DND-41 (cell line): ENCODE measurements around the gene SYT10.
"Not testable (repeated sequence)": the region's sequence is repeated elsewhere in the genome, so short reads cannot be mapped to it uniquely, and the experiment has no call there.

Experiments
- ATAC-seq: fragments of 200-7000 bp; cut with Tn5 transposase; 3 replicates; pipeline ENCODE4 v1.9.1; 2021; ENCODE audit warnings: low read depth; ENCODE audit not compliant: insufficient read depth
- DNase-seq: peaks from one replicate; pipeline ENCODE4 v3.0.0-alpha.2; 2020
- H2AFZ ChIP-seq: 2 replicates; pipeline ENCODE4 v1.6.0; 2012; ENCODE audit warnings: low read depth, low read length
- H3K27ac ChIP-seq: 2 replicates; pipeline ENCODE4 v1.5.1; 2012; ENCODE audit warnings: low read length, inconsistent platforms
- H3K27me3 ChIP-seq: fragments of 200-600 bp; sonication (generic); 2 replicates; pipeline ENCODE4 v1.6.0; 2012; ENCODE audit warnings: low read length, mild to moderate bottlenecking, inconsistent platforms; ENCODE audit not compliant: insufficient read depth, poor library complexity
- H3K36me3 ChIP-seq: 2 replicates; pipeline ENCODE4 v1.5.1; 2012; ENCODE audit warnings: low read length, inconsistent platforms; ENCODE audit not compliant: insufficient read depth
- H3K4me1 ChIP-seq: 2 replicates; pipeline ENCODE4 v1.5.1; 2012; ENCODE audit warnings: mild to moderate bottlenecking, low read length; ENCODE audit not compliant: insufficient read depth
- H3K4me2 ChIP-seq: 2 replicates; pipeline ENCODE4 v1.6.0; 2012; ENCODE audit warnings: mild to moderate bottlenecking, moderate library complexity, low read length, inconsistent platforms; ENCODE audit not compliant: insufficient read depth
- H3K4me3 ChIP-seq, 2 experiments: fragments of 200-600 bp in 1 of 2; shearing (Covaris generic) in 1 of 2; 2 replicates each; pipeline ENCODE4 v1.5.1; 2012 to 2016; ENCODE audit warnings: inconsistent platforms in 2 of 2, low read length in 2 of 2, mild to moderate bottlenecking in 2 of 2, low read depth in 1 of 2, moderate library complexity in 1 of 2
- H3K79me2 ChIP-seq: 2 replicates; pipeline ENCODE4 v1.6.0; 2012; ENCODE audit warnings: low read length, inconsistent platforms; ENCODE audit not compliant: insufficient read depth
- H3K9ac ChIP-seq: 2 replicates; pipeline ENCODE4 v1.6.0; 2012; ENCODE audit warnings: low read depth, mild to moderate bottlenecking, inconsistent platforms, low read length, moderate library complexity
- H3K9me3 ChIP-seq: 2 replicates; pipeline ENCODE4 v1.5.1; 2012; ENCODE audit warnings: low read length, moderate library complexity, mild to moderate bottlenecking, inconsistent platforms; ENCODE audit not compliant: insufficient read depth, severe bottlenecking
- H4K20me1 ChIP-seq: 2 replicates; pipeline ENCODE4 v1.6.0; 2012; ENCODE audit warnings: low read length; ENCODE audit not compliant: insufficient read depth
- CTCF ChIP-seq: IDR thresholded peaks from 2 replicates; pipeline ENCODE4 v1.5.1; 2012; ENCODE audit warnings: borderline replicate concordance, low read length, moderate library complexity, mild to moderate bottlenecking; ENCODE audit not compliant: poor library complexity, severe bottlenecking; ENCODE audit errors: extremely low read depth
- EZH2 ChIP-seq: IDR thresholded peaks from 3 replicates; pipeline ENCODE4 v1.6.1; 2012; ENCODE audit warnings: borderline replicate concordance, low read depth, mild to moderate bottlenecking, moderate library complexity, low read length, inconsistent platforms; ENCODE audit not compliant: severe bottlenecking

Gene SYT10

GRCh38 chr12:33376153-33376552 lies 63.5 kb downstream of the SYT10 start:
- no peak overlapping the region for H3K4me2 ChIP-seq
- H3K9ac ChIP-seq: no peak overlapping the region
- H3K9me3 ChIP-seq: no peaks in the 10 kb centered on the region
- H3K4me3 ChIP-seq: no peak overlapping the region
- H2AFZ ChIP-seq: no peak overlapping the region
- DNase-seq (no peak), ATAC-seq (no peak)
- no peaks in the 10 kb centered on the region for H3K36me3 ChIP-seq
- no peak overlapping the region for H3K27ac ChIP-seq
- no peaks in the 10 kb centered on the region for H3K79me2 ChIP-seq
- no peak for TF ChIP-seq CTCF
- TF ChIP-seq EZH2: no peak
- H3K4me1 ChIP-seq: no peaks in the 10 kb centered on the region
- H3K27me3 ChIP-seq: no peaks in the 10 kb centered on the region
- H4K20me1 ChIP-seq: no peaks in the 10 kb centered on the region

GRCh38 chr12:33370318-33370717 lies 69.3 kb downstream of the SYT10 start:
- Histone ChIP-seq H3K36me3 (no peaks in the 10 kb centered on the region), H3K4me3 (no peak overlapping the region), H3K9me3 (no peaks in the 10 kb centered on the region), H3K79me2 (no peaks in the 10 kb centered on the region), H3K4me2 (no peak overlapping the region), H3K9ac (no peak overlapping the region), H4K20me1 (no peaks in the 10 kb centered on the region), H2AFZ (no peak overlapping the region), H3K27ac (no peak overlapping the region), H3K4me1 (no peaks in the 10 kb centered on the region), H3K27me3 (no peaks in the 10 kb centered on the region)
- DNase-seq (no peak), ATAC-seq (no peak)
- TF ChIP-seq EZH2: no peak
- no peak for TF ChIP-seq CTCF

- Histone ChIP-seq H3K9ac (no peak overlapping the region), H3K4me1 (no peaks in the 10 kb centered on the region), H4K20me1 (no peaks in the 10 kb centered on the region), H3K79me2 (no peaks in the 10 kb centered on the region), H2AFZ (no peak overlapping the region), H3K9me3 (no peaks in the 10 kb centered on the region), H3K27ac (no peak overlapping the region), H3K4me2 (no peak overlapping the region), H3K36me3 (no peaks in the 10 kb centered on the region), H3K4me3 (no peak overlapping the region), H3K27me3 (no peaks in the 10 kb centered on the region)
- TF ChIP-seq CTCF: no peak
- no peak for TF ChIP-seq EZH2
- DNase-seq (no peak), ATAC-seq (no peak)
Observed at GRCh38 chr12:33357181-33357580, 82.4 kb downstream of the SYT10 start.

- no peak overlapping the region for H3K4me3 ChIP-seq
- no peak overlapping the region for H3K27ac ChIP-seq
- H3K79me2 ChIP-seq: no peaks in the 10 kb centered on the region
- H4K20me1 ChIP-seq: no peaks in the 10 kb centered on the region
- H3K9me3 ChIP-seq: no peaks in the 10 kb centered on the region
- no peak overlapping the region for H2AFZ ChIP-seq
- no peaks in the 10 kb centered on the region for H3K27me3 ChIP-seq
- no peaks in the 10 kb centered on the region for H3K36me3 ChIP-seq
- ATAC-seq (no peak), DNase-seq (no peak)
- no peak overlapping the region for H3K4me2 ChIP-seq
- H3K9ac ChIP-seq: no peak overlapping the region
- TF ChIP-seq EZH2 (no peak), CTCF (no peak)
- no peaks in the 10 kb centered on the region for H3K4me1 ChIP-seq
Observed at GRCh38 chr12:33349791-33350190, 89.8 kb downstream of the SYT10 start.

GRCh38 chr12:33331961-33332398 lies 107.6 kb downstream of the SYT10 start:
- H3K27ac ChIP-seq, ATAC-seq, H3K4me3 ChIP-seq, H3K4me2 ChIP-seq, H3K36me3 ChIP-seq, H3K4me1 ChIP-seq, H3K9ac ChIP-seq, H3K79me2 ChIP-seq, H3K27me3 ChIP-seq, H2AFZ ChIP-seq, H3K9me3 ChIP-seq, DNase-seq, H4K20me1 ChIP-seq: not testable (repeated sequence)
